CD4-positive, alpha-beta T cell treated with Interferon gamma for 1 hour (primary cell): ENCODE measurements around the gene PGBD4.

Experiments
- DNase-seq: peaks from one replicate; pipeline ENCODE4 v3.0.0-alpha.2; 2020

PGBD4 gene

DNA sequence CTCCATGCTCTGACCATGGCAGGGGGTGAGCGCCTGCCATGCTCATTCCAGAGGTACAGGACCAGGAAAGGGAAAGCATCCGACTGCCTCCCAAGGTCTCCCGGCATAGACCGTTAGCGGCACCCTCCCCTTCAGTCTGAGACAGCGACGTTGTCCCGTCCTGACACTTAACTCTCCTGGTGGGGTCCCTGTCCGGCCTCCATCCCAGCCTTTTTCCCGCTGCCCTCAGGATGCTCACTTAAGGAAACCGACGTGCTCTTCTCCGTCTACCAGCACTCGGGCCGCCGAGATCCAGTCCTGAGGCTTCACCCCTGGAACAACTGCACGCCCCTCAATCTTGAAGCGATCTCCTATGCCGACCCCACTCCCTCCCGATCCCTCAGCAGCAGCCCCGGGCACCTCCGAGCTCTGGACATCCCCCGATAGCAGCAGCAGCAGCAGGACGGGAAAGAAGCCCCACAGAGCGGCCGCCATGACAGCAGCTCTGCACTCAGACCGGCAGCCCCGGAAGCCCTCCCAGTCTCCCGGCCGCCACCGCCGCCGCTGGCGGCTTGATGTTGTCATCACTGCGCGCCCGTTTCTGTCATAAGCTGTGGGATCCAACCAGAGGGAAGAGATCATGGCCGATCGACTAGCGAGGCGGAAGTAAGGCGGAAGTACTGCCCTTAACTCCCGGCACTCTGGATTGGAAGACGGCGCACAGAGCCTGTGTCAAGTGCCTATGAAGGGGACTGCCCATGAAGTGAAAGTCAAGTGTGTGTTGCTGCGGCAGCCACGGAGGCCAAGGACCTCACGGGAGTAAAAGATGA is at the start of gene PGBD4, which contains the start of gene EMC7:
PGBD4 (plus strand) TSS at position 718 of the 809 bp plus-strand sequence. CDS start 449 bp downstream, outside the sequence.
EMC7 (minus strand) TSS at position 497 of the 809 bp plus-strand sequence; CDS start at position 474, 23 bp downstream.
- peak; percentile 99 for DNase-seq

- DNase-seq = no peak
Measured at GRCh38 chr15:34054081-34054707, 47.7 kb upstream of the PGBD4 start.

- no peak for DNase-seq
Measured at GRCh38 chr15:34055868-34056595, 45.9 kb upstream of the PGBD4 start.

DNA sequence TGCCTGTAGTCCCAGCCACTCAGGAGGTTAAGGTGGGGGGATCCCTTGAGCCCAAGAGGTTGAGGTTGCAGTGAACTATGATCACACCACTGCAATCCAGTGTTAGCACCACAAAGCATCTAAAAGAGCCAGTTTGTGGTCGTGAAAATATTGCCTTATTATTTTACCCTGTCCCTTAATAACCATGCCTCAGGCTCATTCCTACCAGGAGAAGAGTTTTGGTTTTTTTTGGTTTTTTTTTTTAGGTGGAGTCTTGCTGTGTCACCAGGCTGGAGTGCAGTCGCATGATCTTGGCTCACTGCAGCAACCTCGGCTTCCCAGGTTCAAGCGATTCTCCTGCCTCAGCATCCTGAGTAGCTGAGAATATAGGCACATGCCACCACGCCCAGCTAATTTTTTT is 45.0 kb upstream of the PGBD4 start:
- DNase-seq = no peak

DNA sequence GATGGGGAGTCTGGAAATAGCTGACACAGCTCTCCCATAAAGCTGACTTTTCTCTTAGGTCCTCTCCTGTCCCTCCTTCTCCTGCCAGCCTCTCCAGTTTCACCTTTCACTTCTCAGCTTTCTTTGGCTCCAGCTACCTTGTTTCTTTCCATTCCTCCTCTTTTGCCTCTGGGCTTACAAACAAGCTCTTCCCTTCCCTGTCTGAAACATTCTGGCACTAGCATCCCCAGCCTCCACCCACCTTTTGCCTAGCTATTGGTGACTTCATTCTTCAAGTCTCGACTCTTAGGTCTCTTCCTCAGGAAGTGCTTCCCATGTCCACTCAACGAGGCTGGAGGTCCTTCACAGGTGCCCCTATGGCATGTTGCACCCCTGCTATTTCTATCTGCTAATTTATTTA is 42.4 kb upstream of the PGBD4 start:
- no peak for DNase-seq

DNA sequence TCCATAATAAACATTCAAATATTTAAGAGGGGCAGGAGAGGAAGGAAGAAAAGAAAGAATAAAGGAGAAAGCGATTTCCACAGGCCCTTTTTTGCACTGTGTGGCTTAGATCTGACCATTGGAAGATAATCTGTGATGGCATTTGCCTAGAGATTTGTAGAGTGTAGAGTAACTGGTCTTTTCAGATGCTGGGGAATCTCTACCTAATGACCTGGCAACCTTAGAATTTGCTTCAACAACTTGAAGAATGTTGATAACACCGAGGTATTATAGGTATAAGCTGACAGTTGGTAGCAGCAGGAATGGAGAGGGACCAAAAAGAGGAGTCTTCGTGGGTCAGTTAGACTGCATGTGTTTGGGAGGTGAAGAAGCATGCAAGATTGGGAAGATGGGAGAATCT is 41.9 kb upstream of the PGBD4 start:
- no peak for DNase-seq

- DNase-seq = no peak
Measured at GRCh38 chr15:34064438-34064837, 37.4 kb upstream of the PGBD4 start.

- DNase-seq = no peak
Measured at GRCh38 chr15:34065261-34065660, 36.6 kb upstream of the PGBD4 start.

GRCh38 chr15:34065941-34066340 is 35.9 kb upstream of the PGBD4 start:
- DNase-seq = no peak

- DNase-seq = no peak
Measured at GRCh38 chr15:34070003-34070402, 31.9 kb upstream of the PGBD4 start.

GRCh38 chr15:34076785-34077184 is 25.1 kb upstream of the PGBD4 start:
- DNase-seq = no peak

DNA sequence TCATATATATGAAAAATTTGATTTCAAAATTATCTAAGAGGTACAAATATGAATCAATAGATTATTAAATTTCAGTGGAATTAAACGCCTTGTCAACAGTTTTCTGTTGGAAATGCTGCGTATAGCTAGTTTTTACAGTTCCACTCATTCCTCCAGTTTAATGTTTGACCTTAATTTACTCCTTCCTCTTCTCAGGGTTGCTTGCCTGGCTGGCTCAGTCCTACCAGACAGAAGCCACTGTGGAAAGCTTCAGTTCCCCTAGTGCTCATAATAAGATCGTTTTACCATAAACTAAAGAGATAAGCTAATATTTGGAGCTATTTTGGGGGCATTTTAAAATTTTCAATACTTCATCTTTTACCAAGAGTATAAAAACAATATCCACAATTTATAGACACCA is 23.0 kb upstream of the PGBD4 start:
- DNase-seq = no peak

- DNase-seq = no peak
Measured at GRCh38 chr15:34079904-34080303, 22.0 kb upstream of the PGBD4 start.

GRCh38 chr15:34084086-34084485 is 17.8 kb upstream of the PGBD4 start:
- no peak for DNase-seq

DNA sequence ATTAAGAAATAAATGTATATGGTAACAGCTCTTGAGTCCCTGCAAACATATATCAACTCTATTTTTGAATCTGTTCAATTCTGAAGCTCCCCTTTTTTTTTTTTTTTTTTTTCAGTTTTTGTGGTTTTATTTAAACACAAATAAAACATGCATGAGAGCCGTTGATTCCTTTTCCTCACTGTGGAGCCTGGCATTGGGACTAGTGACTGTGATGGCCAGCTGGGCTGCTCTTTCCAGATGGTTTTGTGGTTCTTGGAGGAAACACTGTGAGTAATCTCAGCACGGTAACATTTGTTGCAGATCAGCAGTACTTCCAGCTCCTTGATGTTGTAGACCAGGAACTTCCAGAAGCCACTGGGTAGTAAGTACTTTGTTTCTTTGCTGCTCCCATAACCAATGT is 16.1 kb upstream of the PGBD4 start:
- no peak for DNase-seq

- DNase-seq = no peak
Measured at GRCh38 chr15:34099914-34100313, 2.0 kb upstream of the PGBD4 start.

DNA sequence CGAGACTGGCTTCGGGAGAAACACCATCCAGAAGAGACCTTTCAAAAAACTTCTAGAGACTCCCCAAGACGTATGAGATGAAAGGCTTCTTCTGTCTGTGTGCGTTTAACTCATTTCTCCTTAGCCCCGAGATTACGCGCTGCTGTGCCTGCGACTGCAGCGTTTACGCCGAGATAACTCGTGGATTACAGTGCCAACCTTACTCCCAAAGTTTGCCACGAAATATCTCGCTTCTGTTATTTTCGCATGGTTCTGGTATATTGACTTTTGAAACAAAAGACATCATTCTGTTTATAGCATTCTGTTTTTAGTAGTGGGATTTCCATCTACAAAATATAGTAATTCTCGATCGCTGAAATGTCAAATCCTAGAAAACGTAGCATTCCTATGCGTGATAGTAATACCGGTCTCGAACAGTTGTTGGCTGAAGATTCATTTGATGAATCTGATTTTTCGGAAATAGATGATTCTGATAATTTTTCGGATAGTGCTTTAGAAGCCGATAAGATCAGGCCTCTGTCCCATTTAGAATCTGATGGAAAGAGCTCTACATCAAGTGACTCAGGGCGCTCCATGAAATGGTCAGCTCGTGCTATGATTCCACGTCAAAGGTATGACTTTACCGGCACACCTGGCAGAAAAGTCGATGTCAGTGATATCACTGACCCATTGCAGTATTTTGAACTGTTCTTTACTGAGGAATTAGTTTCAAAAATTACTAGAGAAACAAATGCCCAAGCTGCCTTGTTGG is 467 bp downstream of the PGBD4 start:
- DNase-seq = no peak

DNA sequence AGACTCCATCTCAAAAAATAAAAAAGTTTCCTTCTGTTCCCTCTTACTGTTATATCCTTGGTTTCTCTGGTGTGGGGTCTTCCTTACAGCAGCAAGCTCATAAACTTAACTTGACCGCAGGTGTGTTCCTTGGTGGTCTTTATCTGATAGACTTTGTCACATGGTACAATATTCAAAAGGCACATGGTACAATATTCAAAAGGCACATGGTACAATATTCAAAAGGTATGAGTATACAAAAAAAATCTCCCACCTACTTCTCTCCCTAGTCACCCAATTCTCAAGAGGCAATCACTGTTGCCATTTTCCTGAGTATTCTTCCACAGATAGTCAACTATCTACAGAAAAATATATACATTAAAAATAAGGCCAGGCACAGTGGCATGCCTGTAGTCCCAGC is 4.5 kb downstream of the PGBD4 start:
- no peak for DNase-seq

- no peak for DNase-seq
Measured at GRCh38 chr15:34107315-34107714, 5.4 kb downstream of the PGBD4 start.

DNA sequence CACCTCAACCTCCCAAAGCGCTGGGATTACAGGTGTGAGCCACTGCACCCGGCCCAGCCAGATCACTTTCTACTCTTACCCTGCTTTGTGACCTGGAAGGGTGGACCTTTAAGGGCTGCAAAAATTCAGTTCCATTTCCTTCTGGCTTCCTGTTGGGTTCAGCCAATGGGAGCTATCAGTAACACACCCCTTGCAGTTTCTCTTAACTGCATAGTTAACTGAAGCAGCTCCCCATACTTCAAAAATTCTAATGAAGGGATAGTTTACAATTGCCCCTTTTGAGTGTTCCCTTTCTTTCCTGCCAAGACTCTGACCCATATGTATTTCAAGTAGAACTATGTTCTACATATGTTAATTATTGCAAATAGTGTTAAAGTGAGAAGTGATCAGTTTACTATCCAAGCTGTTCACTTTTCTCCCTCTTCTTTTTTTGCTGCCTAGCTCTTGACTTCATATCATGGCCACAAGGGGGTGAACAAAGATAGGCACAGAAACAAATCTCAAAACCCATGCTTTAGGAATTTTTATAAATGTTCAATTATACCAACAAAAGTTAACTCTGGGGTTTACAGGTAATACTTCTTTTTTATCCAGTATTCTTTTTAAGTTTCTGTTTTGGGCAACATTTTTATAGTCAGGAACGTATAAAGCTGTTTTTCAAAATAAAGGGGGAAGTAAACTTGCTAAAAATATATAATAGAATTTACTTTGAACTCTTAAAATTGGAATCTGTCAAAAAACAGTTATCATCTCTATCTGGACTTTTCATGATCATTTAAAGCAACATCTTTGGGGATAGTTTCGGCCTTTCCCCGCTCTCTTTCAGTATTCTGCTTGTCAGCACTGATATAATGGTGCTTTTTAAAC is 8.1 kb downstream of the PGBD4 start:
- no peak for DNase-seq

DNA sequence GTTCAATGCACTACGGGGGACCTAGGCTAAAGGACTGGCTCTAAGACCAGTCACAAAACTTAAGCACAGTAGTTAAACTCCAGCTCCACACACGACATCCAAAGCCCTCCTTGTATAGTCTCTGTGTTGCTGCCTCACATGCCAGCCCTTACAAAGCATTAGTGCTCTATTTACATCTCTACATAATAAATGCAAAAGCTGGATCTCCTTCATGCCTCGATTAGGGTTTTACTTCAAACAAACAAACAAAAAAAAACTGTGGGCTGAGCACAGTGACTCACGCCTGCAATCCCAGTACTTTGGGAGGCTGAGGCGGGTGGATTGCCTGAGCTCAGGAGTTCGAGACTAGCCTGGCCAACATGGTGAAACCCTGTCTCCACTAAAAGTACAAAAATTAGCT is 9.6 kb downstream of the PGBD4 start:
- no peak for DNase-seq

GRCh38 chr15:34114215-34114614 is 12.3 kb downstream of the PGBD4 start:
- no peak for DNase-seq
